Heart left ventricle (tissue), 16 donors: ENCODE results near the gene KDM1A. TPM values are rescaled to one million over a fixed set of nuclear protein-coding genes. Genes with fewer than 3 reads are reported as not detected.

Experiments used
- ATAC-seq, 4 donors: fragments of 200-7000 bp; cut with Tn5 transposase; one replicate each; pipeline ENCODE4 v1.9.1; 2020 to 2022; ENCODE audit warnings: moderate library complexity in 4 of 4, mild to moderate bottlenecking in 3 of 4, moderate number of reproducible peaks in 1 of 4
- DNase-seq, 5 donors: peaks; one replicate each; pipeline ENCODE4 v3.0.0-alpha.2; 2020
- H3K27ac ChIP-seq, 12 donors: fragments of 200-600 bp; sonication (generic) in 4 of 12; one replicate each; pipeline versions ENCODE4 v1.5.0 to v1.8.0; 2016 to 2022; ENCODE audit warnings: mild to moderate bottlenecking in 2 of 12
- H3K27me3 ChIP-seq, 9 donors: fragments of 200-600 bp; sonication (generic) in 2 of 9; one replicate each; pipeline versions ENCODE4 v1.5.1 to v1.8.0; 2016 to 2022; ENCODE audit warnings: mild to moderate bottlenecking in 3 of 9
- H3K36me3 ChIP-seq, 9 donors: fragments of 200-600 bp; sonication (generic) in 2 of 9; one replicate each; pipeline versions ENCODE4 v1.5.0 to v1.8.0; 2018 to 2022; ENCODE audit warnings: mild to moderate bottlenecking in 2 of 9
- H3K4me1 ChIP-seq, 12 donors: fragments of 200-600 bp; sonication (generic) in 4 of 12; one replicate each; pipeline versions ENCODE4 v1.5.0 to v1.8.0; 2016 to 2022; ENCODE audit warnings: mild to moderate bottlenecking in 3 of 12
- H3K4me3 ChIP-seq, 12 donors: fragments of 200-600 bp; sonication (generic) in 4 of 12; one replicate each; pipeline versions ENCODE4 v1.5.0 to v1.8.0; 2017 to 2022; ENCODE audit warnings: mild to moderate bottlenecking in 9 of 12, moderate library complexity in 4 of 12
- H3K9me3 ChIP-seq, 12 donors: fragments of 200-600 bp; sonication (generic) in 4 of 12; one replicate each; pipeline versions ENCODE4 v1.5.0 to v1.8.0; 2016 to 2022; ENCODE audit warnings: mild to moderate bottlenecking in 1 of 12
- CTCF ChIP-seq, 12 donors: fragments of 200-600 bp; sonication (generic) in 4 of 12; IDR thresholded peaks; one replicate each; pipeline versions ENCODE4 v1.5.0 to v1.8.0; 2018 to 2022; ENCODE audit warnings: antibody characterized with exemption in 12 of 12, mild to moderate bottlenecking in 5 of 12
- POLR2A ChIP-seq, 2 donors: fragments of 450-650 bp; IDR thresholded peaks; one replicate each; pipeline ENCODE4 v1.6.1; 2017; ENCODE audit warnings: antibody characterized with exemption in 2 of 2, mild to moderate bottlenecking in 2 of 2, moderate library complexity in 2 of 2
- WGBS, 4 donors: extraction: QIAGEN DNeasy Blood & Tissue Kit in 2 of 4; methylation state at CpG; one replicate each; pipeline versions ENCODE4 v1.1.5 to v1.1.7; 2013 to 2018; 5-methylcytosine and 5-hydroxymethylcytosine counted together
- intact Hi-C, 10 donors: fragments of 100-400 bp; cut with DNase I; formaldehyde crosslinking; loops; one replicate each; pipeline versions ENCODE4 v1.11.1 to v1.14.2; 2022
- polyA plus RNA-seq, 2 donors: library from polyadenylated mRNA; stranded (reverse); fragments of 200-250 nt; gene quantifications; one replicate each; pipeline ENCODE4 v1.2.3, GENCODE V29; 2013
- total RNA-seq, 9 donors: library from RNA; depleted of rRNA in 2 of 9; stranded (reverse); fragments of >200 nt in 2 of 9; fragmentation: NEBNext Ultra II Directional in 3 of 9; extraction: Animal tissue kit (Norgen Biotek cat#: 25700) in 3 of 9; gene quantifications; one replicate each; pipeline versions ENCODE4 v1.1.0 to v1.2.4, GENCODE V29; 2016 to 2023
- donor health status: ischemic (EF 13 %, LVEDD 7.1; RV severe dilation, severe dysfunction).
- donor health status: healthy with polysubstance abuse.
- donor health status: DM: no; HTN: yes; CAD: no.
- donor health status: DM: no; HTN: no; CAD: no.
- donor health status: ischemic (EF 25% LVEDD 6.9; RV normal size, moderate dysfunction).
- donor health status: ischemic (EF 25% LVEDD 5.7; RV mildly dilated, moderate dysfunction).
- donor health status: healthy.
- donor health status: DM: yes; HTN: yes; CAD: no.
- donor health status: ischemic (EF 35%, LVEDD 5.7; RV mildly dilated, moderate dysfunction).
- donor health status: nonischemic (EF 11% LVEDD 7.7; RV severe dilation, severe dysfunction).
- donor health status: DM: yes; HTN: yes; CAD: no.
- donor health status: PGD.
- donor health status: ischemic (EF 29% LVEDD 5.4; RV normal size, mild dysfunction).
- donor health status: nonischemic (EF 23%, LVEDD 6.1; RV moderate dilation, normal function).

The KDM1A gene
- total and polyA plus RNA-seq, 11 donors = 14.8 to 37.2 (median 29.7) TPM

GRCh38 chr1:23122023-23122748, 102.9 kb downstream of the KDM1A start:
- peak in 2 of 5 donors; percentile 21 to 38 for DNase-seq
- 0 to 12% (median 3%) methylated on average over 4 of the region's 4 CpGs for WGBS, 4 donors
- intact Hi-C loops = loop anchor here in 1 of 10 donors (5.0 kb wide), 1 partner anchor 45 kb away; the partner anchor contains the start of gene LUZP1
- H3K4me3 ChIP-seq = peak overlapping the region in 2 of 12 donors; percentile 6 to 9
- H3K4me1 ChIP-seq = peaks cover 3 to 87% (median 50%) of the 10 kb centered on the region in 12 donors
- peak overlapping the region in 6 of 12 donors; percentile 16 to 69 (median 26) for H3K27ac ChIP-seq
- TF ChIP-seq POLR2A (IDR thresholded peaks at IDR 0.05) (no peak), CTCF (IDR thresholded peaks at IDR 0.05) (no peak)
- no peaks in the 10 kb centered on the region for H3K27me3 ChIP-seq
- H3K9me3 ChIP-seq = no peaks in the 10 kb centered on the region
- ATAC-seq = peak in 3 of 4 donors; percentile 44 to 51 (median 45)
- H3K36me3 ChIP-seq = no peaks in the 10 kb centered on the region

- intact Hi-C loops = loop anchor here in 1 of 10 donors (5.0 kb wide), 1 partner anchor 45 kb away; the partner anchor contains the start of gene LUZP1
- H3K9me3 ChIP-seq = no peaks in the 10 kb centered on the region
- H3K4me1 ChIP-seq = peaks cover 3 to 89% (median 49%) of the 10 kb centered on the region in 12 donors
- DNase-seq (no peak), ATAC-seq (no peak)
- 43 to 59% (median 48%) methylated on average over 4 of the region's 4 CpGs for WGBS, 4 donors
- peak overlapping the region in 1 of 12 donors; percentile 13 for H3K4me3 ChIP-seq
- H3K27me3 ChIP-seq = no peaks in the 10 kb centered on the region
- peak overlapping the region in 5 of 12 donors; percentile 16 to 69 (median 25) for H3K27ac ChIP-seq
- TF ChIP-seq POLR2A (IDR thresholded peaks at IDR 0.05) = no peak
- TF ChIP-seq CTCF (IDR thresholded peaks at IDR 0.05) = no peak
- no peaks in the 10 kb centered on the region for H3K36me3 ChIP-seq
Observed at GRCh38 chr1:23122796-23123195, 103.5 kb downstream of the KDM1A start.

GRCh38 chr1:23123528-23123927, 104.3 kb downstream of the KDM1A start:
- Histone ChIP-seq H3K27me3 (no peaks in the 10 kb centered on the region), H3K9me3 (no peaks in the 10 kb centered on the region), H3K27ac (peak overlapping the region in 1 of 12 donors; percentile 33), H3K36me3 (no peaks in the 10 kb centered on the region), H3K4me3 (no peak overlapping the region), H3K4me1 (peaks cover 3 to 87% (median 47%) of the 10 kb centered on the region in 12 donors)
- intact Hi-C loops = loop anchor here in 1 of 10 donors (5.0 kb wide), 1 partner anchor 44 kb away; the partner anchor contains the start of gene LUZP1
- DNase-seq (no peak), ATAC-seq (no peak)
- TF ChIP-seq POLR2A (IDR thresholded peaks at IDR 0.05) (no peak), CTCF (IDR thresholded peaks at IDR 0.05) (no peak)

GRCh38 chr1:23124259-23125026, 105.2 kb downstream of the KDM1A start:
- no peak overlapping the region for H3K27ac ChIP-seq

More at GRCh38 chr1:23124259-23125026, 105.2 kb downstream of the KDM1A start:
- DNase-seq (no peak), ATAC-seq (no peak)
- no peaks in the 10 kb centered on the region for H3K36me3 ChIP-seq
- peaks cover 3 to 78% (median 44%) of the 10 kb centered on the region in 12 donors for H3K4me1 ChIP-seq
- H3K4me3 ChIP-seq = no peak overlapping the region
- intact Hi-C loops = loop anchor here in 1 of 10 donors (5.0 kb wide), 1 partner anchor 43 kb away; the partner anchor contains the start of gene LUZP1
- no peaks in the 10 kb centered on the region for H3K27me3 ChIP-seq
- TF ChIP-seq POLR2A (IDR thresholded peaks at IDR 0.05) = no peak
- no peak for TF ChIP-seq CTCF (IDR thresholded peaks at IDR 0.05)
- WGBS, 4 donors = 89 to 97% (median 93%) methylated on average over 4 of the region's 4 CpGs
- H3K9me3 ChIP-seq = no peaks in the 10 kb centered on the region
